Measurements from ENCODE around the gene CACNA2D4. TPM values are rescaled to one million over a fixed set of nuclear protein-coding genes. Genes with fewer than 3 reads are reported as not detected.

The CACNA2D4 gene
- total RNA-seq, 1 donor from 2014 or later = not detected

GRCh38 chr12:1920971-1921370 is 2.5 kb upstream of the CACNA2D4 start:
- Mint-ChIP-seq H3K4me3 (ENCODE audit: unreplicated experiment) (no peak overlapping the region), H3K9me3 (ENCODE audit: unreplicated experiment) (peaks cover 16% of the 10 kb centered on the region), H3K4me1 (ENCODE audit: low read depth, unreplicated experiment) (peaks cover 17% of the 10 kb centered on the region), H3K27me3 (ENCODE audit: unreplicated experiment) (peaks cover 9% of the 10 kb centered on the region), H3K27ac (ENCODE audit: unreplicated experiment) (no peak overlapping the region), H3K36me3 (ENCODE audit: unreplicated experiment) (peaks cover 5% of the 10 kb centered on the region)
- no peak for TF ChIP-seq CTCF (IDR thresholded peaks at IDR 0.05; ENCODE audit: partially characterized antibody, unreplicated experiment)
- no peak for DNase-seq

DNA sequence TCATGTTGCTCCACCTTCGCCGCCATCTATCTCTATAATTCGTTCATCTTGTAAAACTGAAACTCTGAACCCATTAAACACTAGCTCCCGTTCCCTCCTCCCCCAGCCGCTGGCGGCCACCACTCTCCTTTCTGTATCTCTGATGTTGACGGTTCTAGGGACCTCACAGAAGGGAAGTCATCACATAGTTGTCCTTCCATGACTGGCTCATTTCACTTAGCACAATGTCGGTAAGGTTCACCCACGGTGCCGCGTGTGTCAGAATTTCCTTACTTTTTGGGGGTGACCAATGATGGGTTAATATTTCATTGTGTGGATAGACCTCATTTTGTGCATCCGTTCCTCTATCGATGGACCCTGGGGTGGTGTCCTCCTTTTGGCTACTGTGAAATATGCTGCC is 2.0 kb upstream of the CACNA2D4 start:
- H3K27ac Mint-ChIP-seq (ENCODE audit: unreplicated experiment) = no peak overlapping the region
- peaks cover 9% of the 10 kb centered on the region for H3K27me3 Mint-ChIP-seq (ENCODE audit: unreplicated experiment)
- H3K4me1 Mint-ChIP-seq (ENCODE audit: low read depth, unreplicated experiment) = peaks cover 20% of the 10 kb centered on the region
- H3K9me3 Mint-ChIP-seq (ENCODE audit: unreplicated experiment) = peaks cover 16% of the 10 kb centered on the region
- DNase-seq = no peak
- TF ChIP-seq CTCF (IDR thresholded peaks at IDR 0.05; ENCODE audit: partially characterized antibody, unreplicated experiment) = no peak
- no peak overlapping the region for H3K4me3 Mint-ChIP-seq (ENCODE audit: unreplicated experiment)
- H3K36me3 Mint-ChIP-seq (ENCODE audit: unreplicated experiment) = peaks cover 5% of the 10 kb centered on the region

- peaks cover 11% of the 10 kb centered on the region for H3K9me3 Mint-ChIP-seq (ENCODE audit: unreplicated experiment)
- no peak overlapping the region for H3K27ac Mint-ChIP-seq (ENCODE audit: unreplicated experiment)
- no peak for DNase-seq
- H3K4me3 Mint-ChIP-seq (ENCODE audit: unreplicated experiment) = no peak overlapping the region
- H3K27me3 Mint-ChIP-seq (ENCODE audit: unreplicated experiment) = peaks cover 11% of the 10 kb centered on the region
- H3K4me1 Mint-ChIP-seq (ENCODE audit: low read depth, unreplicated experiment) = peaks cover 19% of the 10 kb centered on the region
- TF ChIP-seq CTCF (IDR thresholded peaks at IDR 0.05; ENCODE audit: partially characterized antibody, unreplicated experiment) = no peak
- H3K36me3 Mint-ChIP-seq (ENCODE audit: unreplicated experiment) = peaks cover 5% of the 10 kb centered on the region
These were observed 1.3 kb upstream of the CACNA2D4 start for GRCh38 chr12:1919763-1920162.

- no peak for DNase-seq
- Mint-ChIP-seq H3K9me3 (ENCODE audit: unreplicated experiment) (peaks cover 7% of the 10 kb centered on the region), H3K4me1 (ENCODE audit: low read depth, unreplicated experiment) (peaks cover 17% of the 10 kb centered on the region), H3K4me3 (ENCODE audit: unreplicated experiment) (no peak overlapping the region), H3K27ac (ENCODE audit: unreplicated experiment) (no peak overlapping the region), H3K36me3 (ENCODE audit: unreplicated experiment) (peaks cover 5% of the 10 kb centered on the region), H3K27me3 (ENCODE audit: unreplicated experiment) (peaks cover 7% of the 10 kb centered on the region)
- no peak for TF ChIP-seq CTCF (IDR thresholded peaks at IDR 0.05; ENCODE audit: partially characterized antibody, unreplicated experiment)
These were observed 832 bp upstream of the CACNA2D4 start for GRCh38 chr12:1919284-1919683.

DNA sequence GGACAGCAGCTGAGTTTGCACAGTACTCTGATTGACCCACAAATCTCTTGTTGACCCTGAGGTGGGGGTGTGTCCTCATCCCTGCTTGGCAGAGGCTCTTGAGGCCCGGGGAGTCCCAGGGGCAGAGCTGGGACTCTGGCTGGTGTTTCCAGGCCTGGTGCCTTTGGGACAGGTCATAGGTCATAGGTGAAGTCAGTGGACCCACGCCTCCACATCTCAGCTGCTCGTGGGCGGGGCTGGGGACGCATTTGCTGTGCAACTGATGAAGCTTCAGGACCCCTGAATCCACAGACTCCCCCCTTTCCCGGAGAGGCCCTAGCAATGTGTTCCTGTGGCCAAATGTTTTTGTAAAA is 408 bp upstream of the CACNA2D4 start:
- no peak overlapping the region for H3K4me3 Mint-ChIP-seq (ENCODE audit: unreplicated experiment)
- peaks cover 19% of the 10 kb centered on the region for H3K4me1 Mint-ChIP-seq (ENCODE audit: low read depth, unreplicated experiment)
- no peak for TF ChIP-seq CTCF (IDR thresholded peaks at IDR 0.05; ENCODE audit: partially characterized antibody, unreplicated experiment)
- peaks cover 5% of the 10 kb centered on the region for H3K36me3 Mint-ChIP-seq (ENCODE audit: unreplicated experiment)
- H3K27ac Mint-ChIP-seq (ENCODE audit: unreplicated experiment) = no peak overlapping the region
- peaks cover 6% of the 10 kb centered on the region for H3K9me3 Mint-ChIP-seq (ENCODE audit: unreplicated experiment)
- H3K27me3 Mint-ChIP-seq (ENCODE audit: unreplicated experiment) = peaks cover 7% of the 10 kb centered on the region
- no peak for DNase-seq
